ENCODE measurements around the gene FBLN1.

DNA sequence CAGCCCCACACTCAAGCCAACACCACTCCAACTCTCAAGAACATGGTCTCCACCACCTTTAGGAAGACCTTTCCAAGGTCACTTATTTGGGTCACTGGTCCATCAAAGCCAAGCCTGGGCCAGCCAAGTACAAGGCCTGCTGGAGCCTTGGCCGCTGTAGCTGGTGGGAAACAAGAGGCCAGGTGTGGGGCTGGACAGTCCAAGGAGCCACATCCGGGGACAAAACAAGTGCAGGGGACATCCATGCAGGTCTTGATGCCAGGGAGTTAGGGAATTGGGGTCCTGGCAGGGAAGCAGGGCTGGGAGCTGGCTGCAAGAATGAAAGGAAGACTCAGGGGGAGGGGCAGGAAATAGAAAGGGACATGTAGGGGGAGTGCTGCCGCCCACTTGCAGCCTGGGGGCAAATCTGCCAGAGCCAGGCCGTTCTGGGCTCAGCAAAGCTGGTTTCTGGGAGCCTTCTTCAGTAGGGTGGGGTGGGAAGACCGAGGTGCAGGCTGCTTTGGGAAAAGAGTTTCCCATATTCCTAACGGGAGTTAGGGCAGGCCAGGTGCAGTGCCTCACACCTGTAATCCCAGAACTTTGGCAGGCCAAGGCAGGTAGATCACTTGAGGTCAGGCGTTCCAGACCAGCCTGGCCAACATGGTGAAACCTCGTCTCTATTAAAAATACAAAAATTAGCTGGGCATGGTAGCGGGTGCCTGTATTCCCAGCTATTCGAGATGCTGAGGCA, 99.5 kb downstream of the FBLN1 start:
- TF ChIP-seq EZH2 (IDR thresholded peaks at IDR 0.05; ENCODE audit: borderline replicate concordance, insufficient read depth, low read depth, low read length, poor library complexity, severe bottlenecking) (no peak), CTCF (IDR thresholded peaks at IDR 0.05) (no peak)

Measured in B cell (primary cell).